K562 (cell line): ENCODE results near the gene TXN2. TPM values are rescaled to one million over a fixed set of nuclear protein-coding genes. Genes with fewer than 3 reads are reported as not detected.

Experiments used
- CHD1 ChIP-seq: fragments of 200-600 bp; sonication (generic); IDR thresholded peaks from one replicate; pipeline ENCODE4 v1.6.1; 2012; ENCODE audit warnings: mild to moderate bottlenecking, moderate library complexity, low read length, inconsistent platforms
- HMGN3 ChIP-seq: IDR thresholded peaks from 2 replicates; pipeline ENCODE4 v1.6.1; 2011; ENCODE audit warnings: borderline replicate concordance, low read depth, mild to moderate bottlenecking, mixed read lengths, low read length; ENCODE audit not compliant: insufficient read length; ENCODE audit errors: extremely low read depth
- MECOM ChIP-seq: fragments of 250-450 bp; sonication (Bioruptor Pico); IDR thresholded peaks from 2 replicates; pipeline ENCODE4 v1.8.0; 2022; ENCODE audit warnings: inconsistent platforms
- MGA ChIP-seq: fragments of 450-650 bp; IDR thresholded peaks from 2 replicates; pipeline ENCODE4 v1.6.1; 2016; ENCODE audit warnings: mild to moderate bottlenecking, moderate library complexity
- PHTF2 ChIP-seq: fragments of 250-450 bp; sonication (Bioruptor Pico); IDR thresholded peaks from 2 replicates; pipeline ENCODE4 v1.5.0; 2021; ENCODE audit warnings: mild to moderate bottlenecking
- POLR2A ChIP-seq: fragments of 450-650 bp; conservative IDR thresholded peaks from 2 replicates; pipeline ENCODE4 v1.6.1; 2016
- POLR2AphosphoS5 ChIP-seq: IDR thresholded peaks from 2 replicates; pipeline ENCODE4 v1.6.1; 2011; ENCODE audit warnings: mild to moderate bottlenecking, low read depth, low read length, moderate library complexity; ENCODE audit not compliant: control insufficient read depth, insufficient read depth
- POLR3A ChIP-seq: IDR thresholded peaks from 2 replicates; pipeline ENCODE4 v1.6.1; 2011; ENCODE audit warnings: borderline replicate concordance, mild to moderate bottlenecking, moderate library complexity; ENCODE audit not compliant: insufficient read length, insufficient read depth; ENCODE audit errors: extremely low read depth
- SMARCE1 ChIP-seq: fragments of 450-650 bp; IDR thresholded peaks from 2 replicates; pipeline ENCODE4 v1.7.1; 2016; ENCODE audit warnings: mild to moderate bottlenecking
- TAL1 ChIP-seq: fragments of 450-650 bp; IDR thresholded peaks from 2 replicates; pipeline ENCODE4 v1.6.1; 2016; ENCODE audit warnings: mild to moderate bottlenecking
- TBL1XR1 ChIP-seq, 2 experiments: IDR thresholded peaks; 2 replicates each; pipeline ENCODE4 v1.6.1; 2012; ENCODE audit warnings: improper control_type of control experiment in 2 of 2, low read length in 2 of 2, mild to moderate bottlenecking in 1 of 2
- TBP ChIP-seq: optimal IDR thresholded peaks from 2 replicates; pipeline ENCODE3; 2011; ENCODE audit warnings: low read depth, low read length, improper control_type of control experiment
- TCFL5 ChIP-seq: fragments of 250-450 bp; sonication (Bioruptor Pico); conservative IDR thresholded peaks from 2 replicates; pipeline ENCODE4 v1.6.1; 2021; ENCODE audit warnings: mild to moderate bottlenecking, moderate library complexity, matching md5 sums
- U2AF2 ChIP-seq: fragments of 200-400 bp; formaldehyde crosslinking; optimal IDR thresholded peaks from 2 replicates; pipeline ENCODE3; 2017; ENCODE audit warnings: low read depth, mild to moderate bottlenecking, low read length
- ZNF121 ChIP-seq: sonication (generic); formaldehyde crosslinking; conservative IDR thresholded peaks from 2 replicates; pipeline ENCODE4 v1.8.0; 2022; ENCODE audit warnings: missing genetic modification reagents
- ZNF280A ChIP-seq: fragments of 450-650 bp; IDR thresholded peaks from 2 replicates; pipeline ENCODE4 v1.6.1; 2018; ENCODE audit warnings: mild to moderate bottlenecking, low read depth; ENCODE audit not compliant: partially characterized antibody
- ZNF3 ChIP-seq: fragments of 250-450 bp; sonication (Bioruptor Pico); IDR thresholded peaks from 2 replicates; pipeline ENCODE4 v1.5.0; 2021; ENCODE audit warnings: mild to moderate bottlenecking, moderate library complexity
- ZNF347 ChIP-seq: fragments of 450-650 bp; formaldehyde crosslinking; IDR thresholded peaks from 2 replicates; pipeline ENCODE4 v1.4.0; 2020; ENCODE audit warnings: low read depth, mild to moderate bottlenecking, moderate library complexity
- ZNF717 ChIP-seq: fragments of 250-450 bp; sonication (Bioruptor Pico); IDR thresholded peaks from 2 replicates; pipeline ENCODE4 v1.5.0; 2021
- polyA plus RNA-seq, 8 experiments: library from polyadenylated mRNA; depleted of rRNA in 4 of 8; stranded (reverse) in 5 of 8; unstranded in 3 of 8; fragments of >200 nt; fragmentation: Nextera tagmentation in 2 of 8; fragmentation: Illumina TruSeq in 1 of 8; extraction: Ambion mirVana in 2 of 8; extraction: Trizol in 1 of 8; gene quantifications; 2 replicates each; pipeline versions ENCODE4 v1.2.1 to v1.2.3, GENCODE V29; 2011 to 2014; ENCODE audit warnings: inconsistent platforms in 1 of 8, missing spikeins in 1 of 8
- total RNA-seq, 7 experiments: library from RNA; depleted of rRNA in 6 of 7; stranded (reverse); fragments of >200 nt in 6 of 7; fragmentation: Illumina TruSeq in 2 of 7; extraction: Trizol in 2 of 7; gene quantifications; 2 replicates each; pipeline versions ENCODE4 v1.2.1 to v1.2.3, GENCODE V29; 2011 to 2021; ENCODE audit warnings: low replicate concordance in 1 of 7

TXN2 gene
- total and polyA plus RNA-seq, 9 of the 15 experiments (the other 6 are each of a cell fraction or from before 2014, with no cell fraction given): 48.5 to 399 (median 118) TPM

- TF ChIP-seq ZNF121 (CRISPR knock-in tag) (no peak), HMGN3 (no peak), POLR2AphosphoS5 (peak; percentile 84), ZNF3 (CRISPR knock-in tag) (no peak), PHTF2 (no peak), CHD1 (no peak), POLR2A (no peak), POLR3A (no peak), ZNF280A (no peak), U2AF2 (no peak), TBL1XR1 (IDR thresholded peaks at IDR 0.05; ENCODE audit: low read length in 2 of 2) (peak in 1 of 2 experiments; percentile 73; a peak in 2 of 4 replicates), SMARCE1 (peak; percentile 82), ZNF717 (CRISPR knock-in tag) (no peak), MECOM (CRISPR knock-in tag) (no peak), TCFL5 (CRISPR knock-in tag) (no peak), TBP (no peak), TAL1 (peak; percentile 78), MGA (no peak), ZNF347 (CRISPR knock-in tag) (no peak)
Measured at GRCh38 chr22:36478966-36479365, 2.5 kb downstream of the TXN2 start (continued).
